Bronchial epithelial cell (primary cell): ENCODE measurements around the gene CYP2B6. TPM values are rescaled to one million over a fixed set of nuclear protein-coding genes. Genes with fewer than 3 reads are reported as not detected.
"Not testable (repeated sequence)": the region's sequence is repeated elsewhere in the genome, so short reads cannot be mapped to it uniquely, and the experiment has no call there.

Experiments used
- DNase-seq: peaks from one replicate; pipeline ENCODE4 v3.0.0-alpha.2; 2010; ENCODE audit warnings: low read depth
- FAIRE-seq: peaks from 2 replicates; lab custom pipeline; 2011; peaks lifted over from hg19 to GRCh38; lab: Jason Lieb, UNC
- H3K27me3 ChIP-seq: 2 replicates; pipeline ENCODE4 v1.5.1; 2011; ENCODE audit warnings: low read length; ENCODE audit not compliant: control insufficient read depth, insufficient read depth
- H3K36me3 ChIP-seq: 2 replicates; pipeline ENCODE4 v1.5.1; 2011; ENCODE audit warnings: low read length; ENCODE audit not compliant: control insufficient read depth, insufficient read depth
- H3K4me3 ChIP-seq: 2 replicates; pipeline ENCODE4 v1.5.1; 2011; ENCODE audit warnings: mild to moderate bottlenecking, low read depth, low read length, control low read depth
- total RNA-seq: library from RNA; depleted of rRNA; stranded (reverse); fragments of >200 nt; gene quantifications from 2 replicates; pipeline ENCODE4 v1.2.1, GENCODE V29; 2014
- TF ChIP-seq, protein P1 (sequence below): IDR thresholded peaks from 2 replicates; pipeline ENCODE4 v1.5.1; 2011; ENCODE audit warnings: mild to moderate bottlenecking, moderate library complexity, low read length, control low read depth, inconsistent platforms; ENCODE audit not compliant: insufficient read depth, severe bottlenecking

CYP2B6 gene
- total RNA-seq, 1 donor from 2014 or later: not detected

DNA sequence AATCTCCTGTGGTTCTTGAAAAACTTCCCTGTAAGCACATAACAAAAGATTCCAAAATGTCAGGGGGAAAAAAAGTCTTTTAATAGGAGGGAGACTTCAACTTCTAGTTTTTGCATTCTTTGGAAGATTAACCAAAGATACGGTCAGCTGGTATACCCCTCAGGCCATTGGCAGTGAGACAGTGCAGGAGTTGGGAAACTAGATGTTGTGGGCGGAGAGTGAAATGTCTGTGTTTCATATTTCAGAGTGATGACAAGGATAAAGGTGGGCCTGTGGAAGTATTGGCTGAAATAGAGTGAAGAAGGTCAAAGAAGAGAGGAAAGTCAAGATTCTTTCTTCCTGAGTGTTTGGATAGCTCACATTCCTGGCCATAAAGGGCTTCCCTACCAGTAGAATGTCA lies 40.8 kb downstream of the CYP2B6 start:
- H3K36me3 ChIP-seq: no peaks in the 10 kb centered on the region
- no peak overlapping the region for H3K4me3 ChIP-seq
- FAIRE-seq (no peak), DNase-seq (peak; percentile 25)
- H3K27me3 ChIP-seq: no peaks in the 10 kb centered on the region
- TF ChIP-seq, protein P1, sequence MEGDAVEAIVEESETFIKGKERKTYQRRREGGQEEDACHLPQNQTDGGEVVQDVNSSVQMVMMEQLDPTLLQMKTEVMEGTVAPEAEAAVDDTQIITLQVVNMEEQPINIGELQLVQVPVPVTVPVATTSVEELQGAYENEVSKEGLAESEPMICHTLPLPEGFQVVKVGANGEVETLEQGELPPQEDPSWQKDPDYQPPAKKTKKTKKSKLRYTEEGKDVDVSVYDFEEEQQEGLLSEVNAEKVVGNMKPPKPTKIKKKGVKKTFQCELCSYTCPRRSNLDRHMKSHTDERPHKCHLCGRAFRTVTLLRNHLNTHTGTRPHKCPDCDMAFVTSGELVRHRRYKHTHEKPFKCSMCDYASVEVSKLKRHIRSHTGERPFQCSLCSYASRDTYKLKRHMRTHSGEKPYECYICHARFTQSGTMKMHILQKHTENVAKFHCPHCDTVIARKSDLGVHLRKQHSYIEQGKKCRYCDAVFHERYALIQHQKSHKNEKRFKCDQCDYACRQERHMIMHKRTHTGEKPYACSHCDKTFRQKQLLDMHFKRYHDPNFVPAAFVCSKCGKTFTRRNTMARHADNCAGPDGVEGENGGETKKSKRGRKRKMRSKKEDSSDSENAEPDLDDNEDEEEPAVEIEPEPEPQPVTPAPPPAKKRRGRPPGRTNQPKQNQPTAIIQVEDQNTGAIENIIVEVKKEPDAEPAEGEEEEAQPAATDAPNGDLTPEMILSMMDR: no peak

DNA sequence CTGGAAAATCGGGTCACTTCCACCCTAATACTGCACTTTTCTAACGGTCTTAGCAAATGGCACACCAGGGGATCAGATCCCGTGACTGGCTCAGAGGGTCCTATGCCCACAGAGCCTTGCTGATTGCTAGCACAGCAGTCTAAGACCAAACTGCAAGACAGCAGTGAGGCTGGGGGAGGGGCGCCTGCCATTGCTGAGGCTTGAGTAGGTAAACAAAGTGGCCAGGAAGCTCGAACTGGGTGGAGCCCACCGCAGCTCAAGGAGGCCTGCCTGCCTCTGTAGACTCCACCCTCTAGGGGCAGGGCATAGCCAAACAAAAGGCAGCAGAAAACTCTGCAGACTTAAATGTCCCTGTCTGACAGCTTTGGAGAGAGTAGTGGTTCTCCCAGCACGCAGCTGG lies 42.2 kb downstream of the CYP2B6 start:
- not testable (repeated sequence) for H3K36me3 ChIP-seq, H3K4me3 ChIP-seq, DNase-seq, H3K27me3 ChIP-seq, FAIRE-seq

DNA sequence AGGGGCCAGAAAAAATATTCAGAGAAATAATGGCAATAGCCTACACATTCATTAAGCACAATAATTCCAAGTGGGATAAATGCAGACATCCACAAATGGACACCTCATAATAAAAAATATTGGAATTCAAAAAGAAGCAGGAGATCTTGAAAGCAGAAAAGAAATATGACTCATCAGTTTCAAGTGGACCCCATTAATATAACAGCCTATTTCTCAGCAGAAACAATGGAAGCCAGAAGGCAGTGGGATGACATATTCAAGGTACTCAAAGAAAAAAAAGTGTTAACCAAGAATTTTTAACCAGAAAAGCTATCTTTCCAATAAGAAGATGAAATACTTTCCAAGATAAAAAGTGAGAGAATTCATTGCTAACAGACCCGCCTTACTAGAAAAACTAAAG lies 48.7 kb downstream of the CYP2B6 start:
- no peaks in the 10 kb centered on the region for H3K27me3 ChIP-seq
- TF ChIP-seq, protein P1: no peak
- H3K4me3 ChIP-seq: no peak overlapping the region
- DNase-seq (no peak), FAIRE-seq (no peak)
- no peaks in the 10 kb centered on the region for H3K36me3 ChIP-seq

DNA sequence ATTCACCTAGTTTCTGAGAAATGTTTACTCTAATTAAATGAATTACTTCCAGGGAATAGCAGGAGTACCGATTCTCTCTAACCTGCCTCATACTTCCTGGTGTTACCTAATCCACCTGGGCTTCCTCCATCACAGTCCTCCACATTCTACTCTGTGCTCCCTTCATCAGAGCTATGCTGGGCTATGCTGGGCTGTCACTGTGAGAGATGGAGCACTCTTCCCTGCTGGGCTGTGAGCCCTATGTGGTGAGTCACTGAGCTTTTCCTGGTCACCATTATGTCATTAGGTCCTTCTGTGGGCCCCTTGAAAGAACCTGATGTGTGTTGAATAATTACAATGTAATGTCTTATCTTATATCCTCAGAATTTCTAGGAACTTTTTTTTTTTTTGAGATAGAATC lies 54.0 kb downstream of the CYP2B6 start:
- H3K4me3 ChIP-seq, H3K36me3 ChIP-seq, H3K27me3 ChIP-seq, DNase-seq: not testable (repeated sequence)
- peak; percentile 50 for FAIRE-seq

- Histone ChIP-seq H3K27me3 (no peaks in the 10 kb centered on the region), H3K4me3 (no peak overlapping the region), H3K36me3 (no peaks in the 10 kb centered on the region)
- FAIRE-seq (no peak), DNase-seq (no peak)
- TF ChIP-seq, protein P1: no peak
Observed at GRCh38 chr19:41050426-41050825, 59.3 kb downstream of the CYP2B6 start.

DNA sequence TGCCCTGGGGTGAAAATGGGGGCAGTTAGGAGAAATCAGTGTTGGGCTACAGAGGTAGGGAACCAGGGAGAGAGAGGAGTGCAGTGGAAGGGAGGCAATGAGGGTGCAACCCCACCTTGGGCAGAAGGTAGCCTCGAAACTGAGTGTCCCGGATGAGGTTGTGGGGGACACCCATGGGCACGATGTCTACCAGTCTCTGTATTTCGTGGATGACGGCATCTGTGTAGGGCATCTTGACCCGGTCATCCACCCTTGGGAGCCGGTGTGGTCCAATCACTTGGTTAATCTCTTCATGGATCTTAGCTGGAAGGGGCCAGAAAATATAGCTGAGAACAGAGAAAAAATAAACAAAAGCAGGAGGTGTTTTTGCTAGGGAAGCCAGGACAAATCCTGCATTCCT lies 61.1 kb downstream of the CYP2B6 start:
- not testable (repeated sequence) for H3K27me3 ChIP-seq
- peak; percentile 36 for FAIRE-seq

DNA sequence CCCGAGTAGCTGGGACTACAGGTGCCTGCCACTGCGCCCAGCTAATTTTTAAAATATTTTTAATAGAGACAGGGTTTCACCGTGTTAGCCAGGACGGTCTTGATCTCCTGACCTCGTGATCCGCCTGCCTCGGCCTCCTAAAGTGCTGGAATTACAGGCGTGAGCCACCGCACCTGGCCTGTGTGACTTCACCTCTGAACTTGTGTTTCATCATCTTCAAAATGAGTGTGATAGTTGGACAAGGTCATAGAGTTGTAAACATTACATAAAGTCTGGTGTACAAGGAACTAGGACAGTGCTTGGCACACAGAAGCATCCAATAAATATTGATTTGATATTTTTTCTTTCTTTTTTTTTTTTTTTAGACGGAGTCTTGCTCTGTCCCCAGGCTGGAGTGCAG lies 62.2 kb downstream of the CYP2B6 start:
- H3K27me3 ChIP-seq: not testable (repeated sequence)

More for the DNA sequence above, 61.1 kb downstream of the CYP2B6 start:
- H3K4me3 ChIP-seq, H3K36me3 ChIP-seq, DNase-seq: not testable (repeated sequence)

DNA sequence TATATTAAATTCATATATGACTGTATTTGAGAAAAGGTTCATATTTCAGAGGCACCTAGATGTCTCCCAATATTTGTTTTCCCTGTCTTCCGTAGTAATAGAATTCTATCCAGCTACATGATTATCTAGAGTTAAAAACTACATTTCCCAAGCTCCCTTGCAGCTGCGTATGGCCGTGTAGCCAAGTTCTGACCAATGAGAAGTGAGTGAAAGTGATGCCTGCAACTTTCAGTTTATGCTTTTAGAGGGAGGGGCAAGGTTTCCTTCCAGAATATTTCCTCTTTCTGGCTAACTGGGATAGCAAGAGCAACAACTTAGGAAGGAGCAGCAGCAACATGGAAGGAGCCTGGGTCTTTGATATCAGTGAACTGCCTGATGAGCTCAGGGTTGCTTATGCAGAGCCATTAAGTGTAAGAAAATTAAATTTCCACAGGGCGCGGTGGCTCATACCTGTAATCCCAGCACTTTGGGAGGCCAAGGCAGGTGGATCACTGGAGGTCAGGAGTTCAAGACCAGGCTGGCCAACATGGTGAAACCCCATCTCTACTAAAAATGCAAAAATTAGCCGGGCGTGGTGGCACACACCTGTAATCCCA lies 74.0 kb downstream of the CYP2B6 start:
- DNase-seq (peak; percentile 24), FAIRE-seq (no peak)
- Histone ChIP-seq H3K4me3 (no peak overlapping the region), H3K27me3 (no peaks in the 10 kb centered on the region), H3K36me3 (no peaks in the 10 kb centered on the region)
- TF ChIP-seq, protein P1: no peak

More for the DNA sequence above, 62.2 kb downstream of the CYP2B6 start:
- FAIRE-seq, H3K4me3 ChIP-seq, DNase-seq, H3K36me3 ChIP-seq: not testable (repeated sequence)
